GM23248 (cell line): ENCODE measurements around the gene RWDD3.

Experiments
- EZH2 ChIP-seq: fragments of 200-600 bp; sonication (generic); IDR thresholded peaks from 2 replicates; pipeline ENCODE4 v1.6.1; 2018; ENCODE audit warnings: antibody characterized with exemption, mild to moderate bottlenecking; ENCODE audit not compliant: insufficient read depth, poor library complexity, severe bottlenecking
- EZH2phosphoT487 ChIP-seq: fragments of 200-600 bp; sonication (generic); IDR thresholded peaks from 2 replicates; pipeline ENCODE4 v1.6.1; 2018; ENCODE audit warnings: antibody characterized with exemption, moderate library complexity, mild to moderate bottlenecking, low read depth; ENCODE audit not compliant: insufficient read depth

DNA sequence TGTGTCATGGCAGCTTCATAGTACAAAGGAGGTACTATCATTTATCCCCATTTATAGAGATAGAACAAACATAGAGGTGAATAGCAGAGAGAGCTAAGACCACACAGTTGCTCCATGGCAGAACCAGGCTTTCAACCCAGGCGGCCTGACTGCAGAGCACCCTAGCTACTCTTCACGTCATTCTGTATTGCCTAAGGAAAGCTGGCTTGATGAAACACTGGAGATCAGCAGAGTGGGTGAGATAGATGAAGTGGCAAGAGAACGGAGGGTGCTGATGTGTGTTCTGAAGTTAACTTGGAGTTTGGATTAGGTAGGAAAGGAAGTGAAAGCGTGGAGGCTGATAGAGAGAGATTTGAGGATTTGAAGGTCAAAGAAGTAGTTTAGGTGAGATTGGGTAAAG, 47.9 kb upstream of the RWDD3 start:
- TF ChIP-seq EZH2 (no peak), EZH2phosphoT487 (no peak)
